Gastroesophageal sphincter (tissue), 3 donors: ENCODE data around the gene DDX3X.

Experiments used
- CTCF ChIP-seq, 4 experiments: fragments of 200-600 bp in 2 of 4; fragments of 450-650 bp in 2 of 4; sonication (generic) in 1 of 4; IDR thresholded peaks; one replicate each; pipeline ENCODE4 v1.5.1; 2017 to 2019; ENCODE audit warnings: antibody characterized with exemption in 4 of 4, mild to moderate bottlenecking in 2 of 4, moderate library complexity in 2 of 4
- EP300 ChIP-seq: sonication (generic); formaldehyde crosslinking; IDR thresholded peaks from one replicate; pipeline ENCODE4 v1.6.1; 2017; ENCODE audit warnings: antibody characterized with exemption, mild to moderate bottlenecking
- POLR2A ChIP-seq, 2 donors: fragments of 450-650 bp; IDR thresholded peaks; one replicate each; pipeline ENCODE4 v1.6.1; 2017; ENCODE audit warnings: antibody characterized with exemption in 2 of 2, mild to moderate bottlenecking in 2 of 2, moderate library complexity in 1 of 2
- POLR2AphosphoS5 ChIP-seq: sonication (generic); formaldehyde crosslinking; IDR thresholded peaks from one replicate; pipeline ENCODE4 v1.6.1; 2017; ENCODE audit warnings: antibody characterized with exemption

- no peak for TF ChIP-seq CTCF (IDR thresholded peaks at IDR 0.05)
- no peak for TF ChIP-seq POLR2A (IDR thresholded peaks at IDR 0.05)
- no peak for TF ChIP-seq EP300
- TF ChIP-seq POLR2AphosphoS5: no peak
These were observed 33.1 kb upstream of the DDX3X start for GRCh38 chrX:41300758-41301437.
